NCI-H187 (cell line): ENCODE measurements around the gene PSME2.
A peak's percentile ranks its signal among the peaks of the same experiment; 100 is the strongest.

Experiments
- DNase-seq, 2 experiments: peaks; one replicate each; lab custom pipeline; 2025; lab: John Stamatoyannopoulos, UW

Gene PSME2

GRCh38 chr14:24151404-24152080 lies 5.1 kb upstream of the PSME2 start:
- no peak for DNase-seq

GRCh38 chr14:24150993-24151392 lies 4.6 kb upstream of the PSME2 start:
- no peak for DNase-seq

- no peak for DNase-seq
Observed at GRCh38 chr14:24150567-24150966, 4.2 kb upstream of the PSME2 start.

- DNase-seq, result no peak
Observed at GRCh38 chr14:24150061-24150460, 3.7 kb upstream of the PSME2 start.

- no peak for DNase-seq
Observed at GRCh38 chr14:24149302-24149969, 3.0 kb upstream of the PSME2 start.

- DNase-seq, result no peak
Observed at GRCh38 chr14:24147761-24148428, 1.5 kb upstream of the PSME2 start.

- peak; percentile 96 to 98 for DNase-seq
Observed at GRCh38 chr14:24146978-24147760, 759 bp upstream of the PSME2 start, which contains the start of gene RNF31. Gene RNF31, plus strand, starts transcription at chr14:24147498. Its CDS starts 201 bp downstream, at chr14:24147699.

- peak in 1 of 2 experiments; percentile 87 for DNase-seq
Observed at GRCh38 chr14:24145690-24146452, 539 bp downstream of the PSME2 start.

GRCh38 chr14:24145219-24145618 lies 1.2 kb downstream of the PSME2 start:
- no peak for DNase-seq

- no peak for DNase-seq
Observed at GRCh38 chr14:24144451-24144850, 2.0 kb downstream of the PSME2 start.

GRCh38 chr14:24143511-24143910 lies 2.9 kb downstream of the PSME2 start:
- no peak for DNase-seq

GRCh38 chr14:24141097-24141880 lies 5.1 kb downstream of the PSME2 start, which contains the start of gene EMC9:
Gene EMC9, minus strand, starts transcription at chr14:24141591. Its CDS starts 287 bp downstream, at chr14:24141304.
- peak; percentile 99 to 100 for DNase-seq

GRCh38 chr14:24139272-24139934 lies 7.0 kb downstream of the PSME2 start:
- no peak for DNase-seq

- DNase-seq, result no peak
Observed at GRCh38 chr14:24138396-24139271, 7.8 kb downstream of the PSME2 start.

- no peak for DNase-seq
Observed at GRCh38 chr14:24137529-24138395, 8.6 kb downstream of the PSME2 start.

GRCh38 chr14:24136684-24137528 lies 9.5 kb downstream of the PSME2 start:
- DNase-seq, result no peak
